ENCODE measurements around the gene GJA4. TPM values are rescaled to one million over a fixed set of nuclear protein-coding genes. Genes with fewer than 3 reads are reported as not detected.
"Not testable (repeated sequence)": the region's sequence is repeated elsewhere in the genome, so short reads cannot be mapped to it uniquely, and the experiment has no call there.

Gene GJA4
- total and polyA plus RNA-seq, 4 donors, result 6.4 to 28.9 (median 19.3) TPM

GRCh38 chr1:34806396-34806795, 13.6 kb downstream of the GJA4 start:
- no peak overlapping the region for H3K9ac ChIP-seq (ENCODE audit: insufficient read depth in 1 of 2, low read length in 2 of 2)
- ATAC-seq (ENCODE audit: insufficient read depth, low FRiP score), result no peak
- H3K36me3 ChIP-seq (ENCODE audit: control insufficient read depth in 4 of 4, insufficient read depth in 4 of 4, low read length in 4 of 4), result peaks cover 0 to 1% (median 0%) of the 10 kb centered on the region in 4 donors
- peaks cover 0 to 7% (median 0%) of the 10 kb centered on the region in 5 donors for H3K4me1 ChIP-seq (ENCODE audit: control insufficient read depth in 5 of 5, insufficient read depth in 5 of 5, low read length in 5 of 5)
- H3K9me3 ChIP-seq (ENCODE audit: control insufficient read depth in 4 of 4, insufficient read depth in 3 of 4, low read length in 3 of 4), result no peaks in the 10 kb centered on the region
- WGBS, 2 donors, result 75 to 84% methylated on average over 3 of the region's 3 CpGs
- no peak for TF ChIP-seq CTCF (IDR thresholded peaks at IDR 0.05; ENCODE audit: control extremely low read depth, extremely low read depth)
- no peak overlapping the region for H3K27ac ChIP-seq (ENCODE audit: low read depth in 1 of 2, low read length in 1 of 2)
- H3K4me3 ChIP-seq, result no peak overlapping the region
- DNase-seq, result no peak
- no peaks in the 10 kb centered on the region for H3K27me3 ChIP-seq (ENCODE audit: control insufficient read depth in 3 of 3, insufficient read depth in 3 of 3, low read length in 2 of 3)

DNA sequence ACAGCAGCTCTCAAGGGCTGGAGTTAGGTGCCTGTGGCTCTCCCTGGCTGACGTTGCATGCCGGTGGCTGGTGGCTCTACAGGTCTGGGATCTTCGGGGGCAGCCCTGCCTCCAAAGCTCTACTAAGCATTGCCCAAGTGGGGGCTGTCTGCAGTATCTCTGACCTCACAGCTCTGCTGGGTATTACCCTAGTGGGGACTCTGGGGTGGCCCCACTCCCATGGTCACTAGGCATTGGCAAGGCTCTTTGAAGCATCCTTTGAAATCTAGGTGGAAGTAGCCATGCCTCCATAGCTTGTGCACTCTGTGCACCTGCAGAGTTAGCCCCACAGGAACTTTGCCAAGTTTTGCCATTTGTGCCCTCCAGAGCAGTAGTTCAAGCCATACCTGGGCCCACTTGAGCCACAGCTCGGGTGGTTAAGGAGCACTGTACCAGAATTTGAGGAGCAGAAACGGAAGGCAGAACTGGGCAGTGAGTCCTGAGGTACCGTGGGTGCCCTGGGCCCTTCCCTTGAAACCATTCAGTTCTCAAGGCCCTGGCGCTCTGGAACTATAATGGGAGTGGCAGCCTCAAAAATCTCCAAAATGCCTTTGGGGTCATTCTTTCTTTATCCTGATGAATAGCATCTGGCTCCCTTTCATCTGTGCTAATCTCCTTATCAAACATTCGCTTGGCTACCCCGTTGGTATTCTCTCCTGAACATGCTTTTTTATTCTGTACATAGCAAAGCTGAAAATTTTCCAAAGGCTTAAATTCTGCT, 15.4 kb downstream of the GJA4 start:
- H3K4me1 ChIP-seq (ENCODE audit: control insufficient read depth in 5 of 5, insufficient read depth in 5 of 5, low read length in 5 of 5), result peaks cover 0 to 7% (median 0%) of the 10 kb centered on the region in 5 donors
- TF ChIP-seq CTCF (IDR thresholded peaks at IDR 0.05; ENCODE audit: control extremely low read depth, extremely low read depth), result no peak
- H3K9ac ChIP-seq (ENCODE audit: insufficient read depth in 1 of 2, low read length in 2 of 2), result no peak overlapping the region
- H3K4me3 ChIP-seq, result no peak overlapping the region
- H3K27me3 ChIP-seq (ENCODE audit: control insufficient read depth in 3 of 3, insufficient read depth in 3 of 3, low read length in 2 of 3), result no peaks in the 10 kb centered on the region
- WGBS, 2 donors, result 88 to 89% methylated on average over 9 of the region's 9 CpGs
- ATAC-seq (ENCODE audit: insufficient read depth, low FRiP score) (no peak), DNase-seq (no peak)
- no peaks in the 10 kb centered on the region for H3K9me3 ChIP-seq (ENCODE audit: control insufficient read depth in 4 of 4, insufficient read depth in 3 of 4, low read length in 3 of 4)
- H3K27ac ChIP-seq (ENCODE audit: low read depth in 1 of 2, low read length in 1 of 2), result no peak overlapping the region
- H3K36me3 ChIP-seq (ENCODE audit: control insufficient read depth in 4 of 4, insufficient read depth in 4 of 4, low read length in 4 of 4), result no peaks in the 10 kb centered on the region

DNA sequence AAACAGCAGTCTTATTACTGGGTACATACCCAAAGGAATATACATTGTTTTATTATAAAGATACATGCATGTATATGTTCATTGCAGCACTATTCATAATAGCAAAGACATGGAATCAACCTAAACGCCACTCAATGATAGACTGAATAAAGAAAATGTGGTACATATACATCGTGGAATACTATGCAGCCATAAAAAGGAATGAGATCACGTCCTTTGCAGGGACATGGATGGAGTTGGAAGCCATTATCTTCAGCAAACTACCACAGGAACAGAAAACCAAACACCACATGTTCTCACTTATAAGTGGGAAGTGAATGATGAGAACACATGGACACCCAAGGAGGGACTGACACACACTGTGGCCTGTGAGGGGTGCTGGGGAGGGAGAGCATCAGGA, 18.0 kb downstream of the GJA4 start:
- not testable (repeated sequence) for H3K4me3 ChIP-seq; H3K9me3 ChIP-seq (ENCODE audit: control insufficient read depth in 4 of 4, insufficient read depth in 3 of 4, low read length in 3 of 4); ATAC-seq (ENCODE audit: insufficient read depth, low FRiP score); H3K4me1 ChIP-seq (ENCODE audit: control insufficient read depth in 5 of 5, insufficient read depth in 5 of 5, low read length in 5 of 5); H3K27ac ChIP-seq (ENCODE audit: low read depth in 1 of 2, low read length in 1 of 2); H3K36me3 ChIP-seq (ENCODE audit: control insufficient read depth in 4 of 4, insufficient read depth in 4 of 4, low read length in 4 of 4); DNase-seq; H3K27me3 ChIP-seq (ENCODE audit: control insufficient read depth in 3 of 3, insufficient read depth in 3 of 3, low read length in 2 of 3); H3K9ac ChIP-seq (ENCODE audit: insufficient read depth in 1 of 2, low read length in 2 of 2)
- 95 to 99% methylated on average over 3 of the region's 3 CpGs for WGBS, 2 donors

DNA sequence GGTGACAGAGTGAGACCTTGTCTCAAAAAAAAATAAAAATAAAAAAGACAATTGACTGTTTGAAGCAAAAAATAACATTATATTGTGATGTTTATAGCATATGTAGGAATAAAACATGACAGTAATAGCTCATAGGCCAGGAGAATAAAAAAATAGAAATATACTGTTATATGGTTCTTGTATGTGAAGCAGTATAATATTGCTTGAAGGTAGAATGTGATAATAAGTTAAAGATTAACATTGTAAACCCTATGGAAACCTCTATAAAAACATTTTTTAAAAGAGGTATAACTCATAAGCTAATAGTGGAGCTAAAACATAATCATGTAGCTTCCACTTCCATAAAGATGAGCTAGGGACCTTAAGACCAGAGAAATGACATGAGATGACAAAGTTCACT, 23.5 kb downstream of the GJA4 start:
- no peak overlapping the region for H3K4me3 ChIP-seq
- no peaks in the 10 kb centered on the region for H3K27me3 ChIP-seq (ENCODE audit: control insufficient read depth in 3 of 3, insufficient read depth in 3 of 3, low read length in 2 of 3)
- no peak overlapping the region for H3K27ac ChIP-seq (ENCODE audit: low read depth in 1 of 2, low read length in 1 of 2)
- DNase-seq (no peak), ATAC-seq (ENCODE audit: insufficient read depth, low FRiP score) (no peak)
- H3K9me3 ChIP-seq (ENCODE audit: control insufficient read depth in 4 of 4, insufficient read depth in 3 of 4, low read length in 3 of 4), result peaks cover 0 to 3% (median 0%) of the 10 kb centered on the region in 4 donors
- TF ChIP-seq CTCF (IDR thresholded peaks at IDR 0.05; ENCODE audit: control extremely low read depth, extremely low read depth), result no peak
- no peak overlapping the region for H3K9ac ChIP-seq (ENCODE audit: insufficient read depth in 1 of 2, low read length in 2 of 2)
- H3K4me1 ChIP-seq (ENCODE audit: control insufficient read depth in 5 of 5, insufficient read depth in 5 of 5, low read length in 5 of 5), result no peaks in the 10 kb centered on the region
- H3K36me3 ChIP-seq (ENCODE audit: control insufficient read depth in 4 of 4, insufficient read depth in 4 of 4, low read length in 4 of 4), result no peaks in the 10 kb centered on the region
